Smooth muscle cell (in vitro differentiated cells): ENCODE data around the gene ABHD14A. TPM values are rescaled to one million over a fixed set of nuclear protein-coding genes. Genes with fewer than 3 reads are reported as not detected.

Experiments
- DNase-seq: peaks from one replicate; lab custom pipeline; 2025; ENCODE audit not compliant: unreplicated experiment; lab: John Stamatoyannopoulos, UW
- H2AFZ ChIP-seq: fragments of 200-600 bp; sonication (generic); 2 replicates; pipeline ENCODE4 v1.6.0; 2016; ENCODE audit warnings: antibody characterized with exemption, low read depth, mild to moderate bottlenecking
- H3F3A ChIP-seq: fragments of 200-600 bp; sonication (generic); 2 replicates; pipeline ENCODE4 v1.6.0; 2017; ENCODE audit warnings: antibody characterized with exemption, low read depth
- H3K27ac ChIP-seq: fragments of 200-600 bp; sonication (generic); 2 replicates; pipeline ENCODE4 v1.5.1; 2016; ENCODE audit warnings: low read depth, mild to moderate bottlenecking
- H3K27me3 ChIP-seq: fragments of 200-600 bp; sonication (generic); 2 replicates; pipeline ENCODE4 v1.6.1; 2016; ENCODE audit warnings: low read depth, mild to moderate bottlenecking
- H3K36me3 ChIP-seq: fragments of 200-600 bp; sonication (generic); 2 replicates; pipeline ENCODE4 v1.5.1; 2016; ENCODE audit warnings: low read depth
- H3K4me1 ChIP-seq: fragments of 200-600 bp; sonication (generic); 2 replicates; pipeline ENCODE4 v1.5.1; 2016; ENCODE audit warnings: low read depth
- H3K4me2 ChIP-seq: fragments of 200-600 bp; sonication (generic); 2 replicates; pipeline ENCODE4 v1.6.0; 2016; ENCODE audit warnings: mild to moderate bottlenecking
- H3K4me3 ChIP-seq: fragments of 200-600 bp; sonication (generic); 2 replicates; pipeline ENCODE4 v1.5.1; 2016; ENCODE audit warnings: mild to moderate bottlenecking
- H3K79me2 ChIP-seq: fragments of 200-600 bp; sonication (generic); 2 replicates; pipeline ENCODE4 v1.6.0; 2016; ENCODE audit warnings: low read depth, mild to moderate bottlenecking
- H3K9ac ChIP-seq: fragments of 200-600 bp; sonication (generic); 2 replicates; pipeline ENCODE4 v1.6.0; 2016; ENCODE audit warnings: low read depth
- H3K9me3 ChIP-seq: fragments of 200-600 bp; sonication (generic); replicated peaks from 2 replicates; pipeline ENCODE4 v1.5.1; 2016; ENCODE audit warnings: low read depth
- H4K20me1 ChIP-seq: fragments of 200-600 bp; sonication (generic); 2 replicates; pipeline ENCODE4 v1.6.0; 2016; ENCODE audit warnings: low read depth
- WGBS: methylation state at CpG from one replicate; pipeline ENCODE4 v1.1.7; 2016; ENCODE audit warnings: low lambda C conversion rate; 5-methylcytosine and 5-hydroxymethylcytosine counted together
- polyA plus RNA-seq: library from polyadenylated mRNA; unstranded; fragments of >200 nt; fragmentation: Nextera tagmentation; extraction: Ambion mirVana; gene quantifications from 2 replicates; pipeline ENCODE4 v1.2.1, GENCODE V29; 2016
- total RNA-seq: library from RNA; depleted of rRNA; stranded (reverse); fragments of >200 nt; gene quantifications from 2 replicates; pipeline ENCODE4 v1.2.3, GENCODE V29; 2014
- TF ChIP-seq, protein P1 (sequence below): fragments of 200-600 bp; sonication (generic); IDR thresholded peaks from 2 replicates; pipeline ENCODE4 v1.5.1; 2017; ENCODE audit warnings: borderline replicate concordance, mild to moderate bottlenecking, antibody characterized with exemption; ENCODE audit not compliant: insufficient read depth, poor library complexity, severe bottlenecking

The ABHD14A gene
- total and polyA plus RNA-seq, 2 experiments from 2014 or later: 16.1 to 49.7 TPM

DNA sequence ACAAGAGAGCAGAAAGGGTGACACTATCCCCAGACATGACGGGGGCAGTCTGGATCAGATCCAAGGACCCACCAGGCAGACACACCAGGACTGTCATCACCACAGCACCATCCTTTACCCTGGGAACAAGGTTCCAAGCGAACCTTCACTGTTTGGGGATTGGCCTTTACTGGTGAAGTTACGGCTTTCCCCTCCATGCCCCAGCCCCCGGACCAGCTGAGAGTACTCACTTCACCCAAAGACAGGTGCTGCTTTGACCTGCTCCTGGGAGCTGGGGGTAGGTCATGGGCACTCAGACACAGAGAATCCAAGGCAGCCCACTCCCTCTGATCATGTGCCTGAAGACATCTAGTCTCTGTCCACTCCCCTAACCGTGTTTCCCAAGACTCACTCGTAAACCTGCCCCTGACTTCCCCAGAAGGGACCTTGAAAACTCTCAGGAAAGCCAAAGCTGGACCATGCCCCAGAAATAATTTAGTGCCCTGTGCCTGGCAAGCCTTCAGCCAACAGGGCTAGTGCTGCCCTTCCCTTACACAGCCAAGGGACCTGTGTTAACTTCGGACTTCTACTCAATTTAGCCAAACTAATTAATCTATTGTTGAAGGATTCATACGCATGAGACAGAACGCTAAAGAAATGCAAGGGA is 36.0 kb upstream of the ABHD14A start:
- H3K79me2 ChIP-seq: peaks cover 24% of the 10 kb centered on the region
- 93% methylated on average over 9 of the region's 9 CpGs for WGBS
- no peak for DNase-seq

DNA sequence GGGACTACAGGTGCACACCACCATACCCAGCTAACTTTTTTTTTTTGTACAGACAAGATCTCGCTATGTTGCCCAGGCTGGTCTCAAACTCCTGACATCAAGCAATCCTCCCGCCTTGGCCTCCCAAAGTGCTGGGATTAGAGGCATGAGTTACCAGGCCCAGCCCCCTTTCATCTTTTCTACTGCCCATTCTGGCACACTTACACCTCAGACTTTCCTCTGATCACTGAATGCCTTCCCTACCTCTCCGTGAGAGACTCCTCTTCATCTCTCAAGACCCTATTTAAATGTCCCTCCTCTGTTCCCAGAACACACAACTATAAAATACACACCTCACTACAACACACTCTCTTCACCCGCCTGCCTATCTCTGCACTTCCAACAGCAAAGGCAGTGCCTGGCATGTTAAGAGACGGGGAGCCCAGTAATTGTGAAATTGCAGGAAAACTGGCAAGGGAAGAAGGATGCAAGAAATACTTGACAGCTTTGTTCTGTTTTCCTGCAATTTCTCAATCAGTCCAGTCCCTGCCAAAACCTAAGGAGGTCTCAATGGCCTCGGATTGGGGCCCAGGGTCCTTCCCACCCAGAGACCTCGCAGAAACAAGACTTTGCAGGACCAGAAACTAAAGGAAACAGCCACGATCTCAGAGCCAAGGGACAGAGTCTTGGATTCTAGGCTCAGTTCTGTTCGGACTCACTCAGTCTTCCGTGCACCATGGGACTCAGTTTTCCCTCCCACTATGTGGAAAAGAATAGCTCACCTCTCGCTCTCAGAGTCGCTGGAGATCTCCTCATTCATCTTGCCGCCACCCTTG is 34.0 kb upstream of the ABHD14A start:
- H3K27me3 ChIP-seq: no peaks in the 10 kb centered on the region
- H3K79me2 ChIP-seq: peaks cover 24% of the 10 kb centered on the region
- 34% methylated on average over 13 of the region's 13 CpGs for WGBS
- H3K4me2 ChIP-seq: peak overlapping the region; percentile 91
- peak overlapping the region; percentile 24 for H3K27ac ChIP-seq
- TF ChIP-seq, protein P1, sequence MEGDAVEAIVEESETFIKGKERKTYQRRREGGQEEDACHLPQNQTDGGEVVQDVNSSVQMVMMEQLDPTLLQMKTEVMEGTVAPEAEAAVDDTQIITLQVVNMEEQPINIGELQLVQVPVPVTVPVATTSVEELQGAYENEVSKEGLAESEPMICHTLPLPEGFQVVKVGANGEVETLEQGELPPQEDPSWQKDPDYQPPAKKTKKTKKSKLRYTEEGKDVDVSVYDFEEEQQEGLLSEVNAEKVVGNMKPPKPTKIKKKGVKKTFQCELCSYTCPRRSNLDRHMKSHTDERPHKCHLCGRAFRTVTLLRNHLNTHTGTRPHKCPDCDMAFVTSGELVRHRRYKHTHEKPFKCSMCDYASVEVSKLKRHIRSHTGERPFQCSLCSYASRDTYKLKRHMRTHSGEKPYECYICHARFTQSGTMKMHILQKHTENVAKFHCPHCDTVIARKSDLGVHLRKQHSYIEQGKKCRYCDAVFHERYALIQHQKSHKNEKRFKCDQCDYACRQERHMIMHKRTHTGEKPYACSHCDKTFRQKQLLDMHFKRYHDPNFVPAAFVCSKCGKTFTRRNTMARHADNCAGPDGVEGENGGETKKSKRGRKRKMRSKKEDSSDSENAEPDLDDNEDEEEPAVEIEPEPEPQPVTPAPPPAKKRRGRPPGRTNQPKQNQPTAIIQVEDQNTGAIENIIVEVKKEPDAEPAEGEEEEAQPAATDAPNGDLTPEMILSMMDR: no peak
- H3F3A ChIP-seq: no peaks in the 10 kb centered on the region
- DNase-seq: no peak
- H3K36me3 ChIP-seq: no peaks in the 10 kb centered on the region
- H3K9me3 ChIP-seq: no peaks in the 10 kb centered on the region
- H2AFZ ChIP-seq: peak overlapping the region; percentile 15
- H4K20me1 ChIP-seq: no peaks in the 10 kb centered on the region
- peak overlapping the region; percentile 65 for H3K4me3 ChIP-seq
- no peaks in the 10 kb centered on the region for H3K4me1 ChIP-seq
- peak overlapping the region; percentile 72 for H3K9ac ChIP-seq

More for the DNA sequence above, 36.0 kb upstream of the ABHD14A start:
- no peaks in the 10 kb centered on the region for H3K27me3 ChIP-seq
- no peaks in the 10 kb centered on the region for H4K20me1 ChIP-seq
- H3K4me3 ChIP-seq: no peak overlapping the region
- TF ChIP-seq, protein P1: no peak
- no peak overlapping the region for H3K9ac ChIP-seq
- H2AFZ ChIP-seq: no peak overlapping the region
- no peak overlapping the region for H3K4me2 ChIP-seq
- no peak overlapping the region for H3K27ac ChIP-seq
- no peaks in the 10 kb centered on the region for H3K36me3 ChIP-seq
- no peaks in the 10 kb centered on the region for H3F3A ChIP-seq
- H3K4me1 ChIP-seq: no peaks in the 10 kb centered on the region
- H3K9me3 ChIP-seq: no peaks in the 10 kb centered on the region

DNA sequence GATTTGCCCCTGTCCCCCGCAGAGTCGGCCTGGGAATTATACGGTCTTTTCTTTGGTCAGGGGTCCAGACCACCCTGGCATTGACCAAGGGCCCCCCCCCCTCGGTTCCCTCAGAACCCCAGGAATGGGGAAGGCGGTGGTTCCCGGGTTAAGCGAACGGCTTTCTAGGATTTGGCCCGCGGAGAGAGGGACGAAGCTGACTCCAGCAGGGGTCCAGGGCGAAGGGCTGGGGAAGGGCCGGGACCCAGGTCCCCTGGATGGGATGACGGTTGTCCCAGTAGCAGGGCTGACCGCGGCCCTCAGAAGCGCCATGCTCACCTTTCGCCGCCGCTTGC is 33.4 kb upstream of the ABHD14A start:
- DNase-seq: no peak
- Histone ChIP-seq H3K4me1 (no peaks in the 10 kb centered on the region), H3K27me3 (no peaks in the 10 kb centered on the region), H3K9ac (peak overlapping the region; percentile 72), H2AFZ (peak overlapping the region; percentile 15), H3K79me2 (peaks cover 24% of the 10 kb centered on the region), H3K36me3 (no peaks in the 10 kb centered on the region), H3K9me3 (no peaks in the 10 kb centered on the region), H3K4me3 (peak overlapping the region; percentile 65), H4K20me1 (no peaks in the 10 kb centered on the region), H3F3A (no peaks in the 10 kb centered on the region), H3K4me2 (peak overlapping the region; percentile 91), H3K27ac (peak overlapping the region; percentile 24)
- WGBS: under 1% methylated on average over 20 of the region's 20 CpGs
- TF ChIP-seq, protein P1: no peak
